H1 (cell line): ENCODE data around the gene ZDHHC19. TPM values are rescaled to one million over a fixed set of nuclear protein-coding genes. Genes with fewer than 3 reads are reported as not detected.

Experiments
- CTCF ChIA-PET: fragments of 300-600 bp; sonication (Branson Sonifier 250); formaldehyde crosslinking; loops from one replicate; lab custom pipeline; 2021; ENCODE audit not compliant: partially characterized antibody; lab: Charles Lee
- POLR2A ChIA-PET: fragments of 300-600 bp; sonication (Branson Sonifier 250); formaldehyde crosslinking; loops from one replicate; lab custom pipeline; 2021; ENCODE audit warnings: inconsistent platforms; ENCODE audit not compliant: partially characterized antibody; lab: Charles Lee
- DNase-seq, 2 experiments: peaks; one replicate each; pipeline versions ENCODE4 v3.0.0 to v3.0.0-alpha.2; 2010 to 2022; ENCODE audit warnings: low spot score in 2 of 2, low read depth in 1 of 2, mixed read lengths in 1 of 2
- FAIRE-seq: peaks from 2 replicates; lab custom pipeline; 2011; peaks lifted over from hg19 to GRCh38; lab: Jason Lieb, UNC
- H2AFZ ChIP-seq: 2 replicates; pipeline ENCODE4 v1.8.1; 2012; ENCODE audit warnings: low read length, inconsistent platforms
- H2AK5ac ChIP-seq: 2 replicates; pipeline ENCODE4 v1.6.1; 2013; ENCODE audit warnings: low read depth, low read length
- H2BK120ac ChIP-seq: replicated peaks from 2 replicates; pipeline ENCODE3; 2013; ENCODE audit warnings: low read depth, low read length, inconsistent platforms
- H2BK12ac ChIP-seq: 2 replicates; pipeline ENCODE4 v1.6.1; 2013; ENCODE audit warnings: low read depth, low read length
- H2BK15ac ChIP-seq: 2 replicates; pipeline ENCODE4 v1.6.1; 2013; ENCODE audit warnings: low read length
- H2BK20ac ChIP-seq: 2 replicates; pipeline ENCODE4 v1.6.1; 2013; ENCODE audit warnings: low read length
- H2BK5ac ChIP-seq: 2 replicates; pipeline ENCODE4 v1.6.1; 2013; ENCODE audit warnings: low read depth, low read length
- H3K14ac ChIP-seq: 2 replicates; pipeline ENCODE4 v1.6.1; 2013; ENCODE audit warnings: inconsistent platforms; ENCODE audit not compliant: insufficient read length
- H3K18ac ChIP-seq: 2 replicates; pipeline ENCODE4 v1.6.1; 2013; ENCODE audit warnings: low read length; ENCODE audit errors: extremely low read depth
- H3K23ac ChIP-seq: 2 replicates; pipeline ENCODE4 v1.6.1; 2013; ENCODE audit warnings: inconsistent platforms; ENCODE audit not compliant: insufficient read length
- H3K23me2 ChIP-seq: 2 replicates; pipeline ENCODE4 v1.6.1; 2013; ENCODE audit warnings: low read depth, low read length
- H3K27ac ChIP-seq: 2 replicates; pipeline ENCODE4 v1.6.1; 2011; ENCODE audit warnings: low read depth, low read length, inconsistent platforms
- H3K27me3 ChIP-seq, 4 experiments: replicated peaks in 1 of 4; 1 replicate in 1 of 4; 2 replicates in 3 of 4; pipeline versions ENCODE4 v1.6.1 to v1.8.1; 2011 to 2013; ENCODE audit warnings: low read length in 3 of 4, mild to moderate bottlenecking in 3 of 4, inconsistent platforms in 2 of 4, mixed read lengths in 2 of 4, moderate library complexity in 1 of 4; ENCODE audit not compliant: control insufficient read depth in 3 of 4, insufficient read depth in 3 of 4; ENCODE audit errors: extremely low read depth in 1 of 4
- H3K36me3 ChIP-seq, 4 experiments: 2 replicates each; pipeline versions ENCODE4 v1.6.1 to v1.8.1; 2011 to 2013; ENCODE audit warnings: mild to moderate bottlenecking in 4 of 4, low read length in 3 of 4, moderate library complexity in 2 of 4, control low read depth in 1 of 4, inconsistent platforms in 1 of 4; ENCODE audit not compliant: insufficient read depth in 4 of 4, control insufficient read depth in 2 of 4
- H3K4ac ChIP-seq: replicated peaks from 2 replicates; pipeline ENCODE3; 2013; ENCODE audit warnings: low read length, low read depth, mixed read lengths, inconsistent platforms; ENCODE audit not compliant: insufficient read length
- H3K4me1 ChIP-seq, 4 experiments: replicated peaks in 1 of 4; 1 replicate in 1 of 4; 2 replicates in 3 of 4; pipeline versions ENCODE4 v1.6.1 to v1.8.1; 2011 to 2013; ENCODE audit warnings: low read length in 3 of 4, inconsistent platforms in 2 of 4, mixed read lengths in 1 of 4; ENCODE audit not compliant: insufficient read depth in 4 of 4, control insufficient read depth in 3 of 4
- H3K4me2 ChIP-seq, 2 experiments: 2 replicates each; pipeline versions ENCODE4 v1.6.1 to v1.8.1; 2011 to 2013; ENCODE audit warnings: low read depth in 2 of 2, low read length in 2 of 2, control low read depth in 1 of 2, inconsistent platforms in 1 of 2, mild to moderate bottlenecking in 1 of 2; ENCODE audit not compliant: insufficient read depth in 1 of 2
- H3K4me3 ChIP-seq, 4 experiments: fragments of 200-600, 300-600 bp in 1 of 4; sonication (generic), shearing (Covaris generic), sonication (Bioruptor Twin) in 1 of 4; 2 replicates each; pipeline versions ENCODE4 v1.5.1 to v1.8.1; 2011 to 2016; ENCODE audit warnings: low read length in 4 of 4, low read depth in 3 of 4, control low read depth in 2 of 4, inconsistent platforms in 2 of 4, mild to moderate bottlenecking in 2 of 4, mixed read lengths in 1 of 4, moderate library complexity in 1 of 4; ENCODE audit not compliant: insufficient read depth in 2 of 4; ENCODE audit errors: extremely low read depth in 1 of 4
- H3K56ac ChIP-seq: replicated peaks from 2 replicates; pipeline ENCODE3; 2013; ENCODE audit warnings: low read depth, mild to moderate bottlenecking, mixed read lengths, low read length, inconsistent platforms; ENCODE audit not compliant: insufficient read length
- H3K79me1 ChIP-seq: 2 replicates; pipeline ENCODE4 v1.6.1; 2013; ENCODE audit warnings: low read depth, low read length, control low read depth
- H3K79me2 ChIP-seq, 2 experiments: 2 replicates each; pipeline versions ENCODE4 v1.6.1 to v1.8.1; 2012 to 2013; ENCODE audit warnings: low read length in 2 of 2, mild to moderate bottlenecking in 2 of 2, inconsistent platforms in 1 of 2; ENCODE audit not compliant: insufficient read depth in 2 of 2, control insufficient read depth in 1 of 2
- H3K9ac ChIP-seq, 4 experiments: replicated peaks in 1 of 4; 1 replicate in 1 of 4; 2 replicates in 3 of 4; pipeline versions ENCODE4 v1.6.1 to v1.8.1; 2011 to 2013; ENCODE audit warnings: low read depth in 3 of 4, low read length in 3 of 4, control low read depth in 2 of 4, mild to moderate bottlenecking in 2 of 4, moderate library complexity in 2 of 4, inconsistent platforms in 1 of 4; ENCODE audit errors: extremely low read depth in 1 of 4
- H3K9me3 ChIP-seq, 2 experiments: 2 replicates each; pipeline versions ENCODE4 v1.6.1 to v1.8.1; 2012 to 2013; ENCODE audit warnings: mild to moderate bottlenecking in 2 of 2, moderate library complexity in 2 of 2, control low read depth in 1 of 2, inconsistent platforms in 1 of 2, low read depth in 1 of 2, low read length in 1 of 2, mixed read lengths in 1 of 2; ENCODE audit not compliant: insufficient read depth in 2 of 2
- H4K20me1 ChIP-seq, 2 experiments: replicated peaks in 1 of 2; 2 replicates each; pipeline versions ENCODE3 to v1.8.1; 2011 to 2013; ENCODE audit warnings: inconsistent platforms in 2 of 2, low read length in 2 of 2, mild to moderate bottlenecking in 1 of 2; ENCODE audit not compliant: insufficient read depth in 2 of 2, control insufficient read depth in 1 of 2
- H4K5ac ChIP-seq: 2 replicates; pipeline ENCODE4 v1.6.1; 2013; ENCODE audit warnings: low read length, low read depth, mixed read lengths, inconsistent platforms; ENCODE audit not compliant: insufficient read length
- H4K8ac ChIP-seq: 2 replicates; pipeline ENCODE4 v1.8.0; 2013; ENCODE audit warnings: mild to moderate bottlenecking, moderate library complexity, low read length, inconsistent platforms; ENCODE audit not compliant: insufficient read depth; ENCODE audit errors: extremely low read depth
- H4K91ac ChIP-seq: replicated peaks from 2 replicates; pipeline ENCODE3; 2013; ENCODE audit warnings: low read length, mixed read lengths, inconsistent platforms; ENCODE audit not compliant: insufficient read length
- BACH1 ChIP-seq: IDR thresholded peaks from 2 replicates; pipeline ENCODE4 v1.6.1; 2012; ENCODE audit warnings: low read length, improper control_type of control experiment
- KDM1A ChIP-seq: fragments of 200-600, 300-600 bp; sonication (generic); IDR thresholded peaks from 2 replicates; pipeline ENCODE4 v1.7.1; 2016; ENCODE audit warnings: mild to moderate bottlenecking, low read length, borderline replicate concordance
- KDM4A ChIP-seq: IDR thresholded peaks from one replicate; pipeline ENCODE4 v1.7.1; 2012; ENCODE audit warnings: low read depth, mild to moderate bottlenecking, moderate library complexity, low read length, inconsistent platforms; ENCODE audit not compliant: severe bottlenecking
- MAX ChIP-seq: IDR thresholded peaks from 2 replicates; pipeline ENCODE4 v1.6.1; 2012; ENCODE audit warnings: inconsistent platforms
- POU5F1 ChIP-seq: IDR thresholded peaks from 2 replicates; pipeline ENCODE4 v1.6.1; 2011; ENCODE audit warnings: low read depth, mild to moderate bottlenecking, low read length, moderate library complexity
- RAD21 ChIP-seq, 2 experiments: IDR thresholded peaks in 1 of 2; conservative IDR thresholded peaks in 1 of 2; 2 replicates each; pipeline ENCODE4 v1.6.1; 2011; ENCODE audit warnings: low read depth in 2 of 2, low read length in 2 of 2, improper control_type of control experiment in 1 of 2, inconsistent platforms in 1 of 2, mild to moderate bottlenecking in 1 of 2, moderate library complexity in 1 of 2
- SP1 ChIP-seq: IDR thresholded peaks from 2 replicates; pipeline ENCODE4 v1.6.1; 2011; ENCODE audit warnings: low read depth, low read length
- TCF12 ChIP-seq: IDR thresholded peaks from 2 replicates; pipeline ENCODE4 v1.6.1; 2011; ENCODE audit warnings: low read depth, mild to moderate bottlenecking, low read length
- WGBS, 2 experiments: shearing (Covaris generic) in 1 of 2; methylation state at CpG; one replicate each; pipeline versions ENCODE4 v1.1.6 to v1.1.7; 2013 to 2015; ENCODE audit warnings: low lambda C conversion rate in 2 of 2, mixed read lengths in 2 of 2, inconsistent platforms in 1 of 2, low coverage in 1 of 2, missing lambda C conversion rate in 1 of 2; ENCODE audit not compliant: insufficient replicate concordance in 2 of 2, insufficient coverage in 1 of 2, insufficient read length in 1 of 2; ENCODE audit errors: extremely low coverage in 1 of 2, missing lambda C conversion rate in 1 of 2; 5-methylcytosine and 5-hydroxymethylcytosine counted together
- polyA plus RNA-seq, 7 experiments: library from polyadenylated mRNA; depleted of rRNA in 3 of 7; stranded (reverse) in 5 of 7; unstranded in 2 of 7; fragments of >200 nt in 5 of 7; fragments of 200-250 nt in 2 of 7; gene quantifications; 1 replicate in 5 of 7; 2 replicates in 1 of 7; 4 replicates in 1 of 7; pipeline versions ENCODE4 v1.2.1 to v1.2.3, GENCODE V29; 2011 to 2013; ENCODE audit warnings: missing spikeins in 2 of 7, mixed read lengths in 2 of 7
- total RNA-seq: library from RNA; stranded (reverse); fragmentation: NEBNext Ultra II Directional; extraction: Animal tissue kit (Norgen Biotek cat#: 25700); gene quantifications from 2 replicates; pipeline ENCODE4 v1.2.1, GENCODE V29; 2021

The ZDHHC19 gene
- total and polyA plus RNA-seq, 2 of the 8 experiments (the other 6 are each of a cell fraction or from before 2014, with no cell fraction given): 2.5 to 4.1 TPM

GRCh38 chr3:196168808-196169391 lies 42.3 kb downstream of the ZDHHC19 start:
- POLR2A ChIA-PET: no interaction called here

More at GRCh38 chr3:196168808-196169391, 42.3 kb downstream of the ZDHHC19 start:
- Histone ChIP-seq H2BK12ac (no peak overlapping the region), H2BK15ac (no peak overlapping the region), H2BK120ac (no peak overlapping the region), H2AK5ac (no peak overlapping the region), H3K36me3 (no peaks in the 10 kb centered on the region; a peak in 1 of 8 replicates), H3K27ac (no peak overlapping the region)
- no peak for TF ChIP-seq SP1
- TF ChIP-seq MAX: no peak
- no peak for TF ChIP-seq RAD21 (IDR thresholded peaks at IDR 0.05 in 1 of 2, conservative IDR thresholded peaks at IDR 0.05 in 1 of 2; ENCODE audit: low read depth in 2 of 2, low read length in 2 of 2)
- no peak for TF ChIP-seq KDM1A
- TF ChIP-seq BACH1: no peak
- TF ChIP-seq POU5F1: no peak
- TF ChIP-seq TCF12: no peak
- TF ChIP-seq KDM4A: no peak
- TF ChIP-seq, all 59 proteins: peak for 0
- no peak overlapping the region for H3K18ac ChIP-seq
- H3K23ac ChIP-seq: no peak overlapping the region
- H3K23me2 ChIP-seq: peaks cover 10% of the 10 kb centered on the region; the same call in 1 of the 2 replicates
- no peak overlapping the region for H3K4ac ChIP-seq
- no peak overlapping the region for H2AFZ ChIP-seq
- DNase-seq: no peak
- H3K79me1 ChIP-seq: no peaks in the 10 kb centered on the region
- H3K56ac ChIP-seq: no peak overlapping the region
- peaks cover 0 to 7% of the 10 kb centered on the region in 2 experiments for H4K20me1 ChIP-seq
- H4K5ac ChIP-seq: no peak overlapping the region
- WGBS, 2 experiments: 83% methylated on average over 5 of the region's 6 CpGs; no CpG with 5 or more reads in 1 of the 2 experiments
- no peaks in the 10 kb centered on the region for H3K9me3 ChIP-seq
- H3K14ac ChIP-seq: no peak overlapping the region
- H3K4me3 ChIP-seq: no peak overlapping the region
- H2BK20ac ChIP-seq: no peak overlapping the region
- no peak overlapping the region for H2BK5ac ChIP-seq
- peaks cover 0 to 5% of the 10 kb centered on the region in 2 experiments; a peak in 1 of 4 replicates for H3K79me2 ChIP-seq
- peaks cover 0 to 3% (median 1%) of the 10 kb centered on the region in 4 experiments; a peak in 2 of 7 replicates for H3K4me1 ChIP-seq
- H3K9ac ChIP-seq: no peak overlapping the region
- H3K27me3 ChIP-seq: no peaks in the 10 kb centered on the region
- no peak overlapping the region for H3K4me2 ChIP-seq
- H4K91ac ChIP-seq: no peak overlapping the region
- no peak overlapping the region for H4K8ac ChIP-seq
- FAIRE-seq: no peak
- CTCF ChIA-PET: interaction anchor here (0.9 to 1.4 kb wide), 2 partner anchors 9 to 16 kb away, joined by 3 to 4 read pairs; no protein-coding TSS in a partner anchor
